HepG2 (cell line): ENCODE measurements around the gene FGF21. TPM values are rescaled to one million over a fixed set of nuclear protein-coding genes. Genes with fewer than 3 reads are reported as not detected.

Experiments used
- CEBPG ChIP-seq: IDR thresholded peaks from 2 replicates; pipeline ENCODE4 v1.6.1; 2016
- FOXK1 ChIP-seq: sonication (generic); formaldehyde crosslinking; IDR thresholded peaks from 2 replicates; pipeline ENCODE4 v1.4.0; 2020; ENCODE audit warnings: low read depth, missing genetic modification reagents, borderline replicate concordance
- HNRNPK ChIP-seq: fragments of 200-400 bp; formaldehyde crosslinking; IDR thresholded peaks from 2 replicates; pipeline ENCODE4 v1.6.1; 2018; ENCODE audit warnings: low read length, low read depth, moderate library complexity, mild to moderate bottlenecking; ENCODE audit not compliant: poor library complexity, severe bottlenecking
- JUND ChIP-seq: sonication (generic); formaldehyde crosslinking; IDR thresholded peaks from 2 replicates; pipeline ENCODE4 v1.8.0; 2022; ENCODE audit warnings: mild to moderate bottlenecking, missing genetic modification reagents
- NFE2 ChIP-seq: sonication (generic); formaldehyde crosslinking; IDR thresholded peaks from 2 replicates; pipeline ENCODE4 v1.4.0; 2020; ENCODE audit warnings: missing genetic modification reagents
- RAD51 ChIP-seq: fragments of 450-650 bp; IDR thresholded peaks from 2 replicates; pipeline ENCODE4 v1.6.1; 2016; ENCODE audit warnings: borderline replicate concordance
- SRSF1 ChIP-seq: fragments of 200-400 bp; formaldehyde crosslinking; optimal IDR thresholded peaks from 2 replicates; pipeline ENCODE3; 2017; ENCODE audit warnings: mild to moderate bottlenecking, low read depth, low read length, moderate library complexity
- TCF12 ChIP-seq, 2 experiments: fragments of 450-650 bp in 1 of 2; sonication (generic) in 1 of 2; formaldehyde crosslinking in 1 of 2; IDR thresholded peaks; 2 replicates each; pipeline versions ENCODE4 v1.6.1 to v1.8.0; 2017 to 2022; ENCODE audit warnings: antibody characterized with exemption in 1 of 2, mild to moderate bottlenecking in 1 of 2, missing genetic modification reagents in 1 of 2, moderate library complexity in 1 of 2
- ZBTB42 ChIP-seq: sonication (generic); formaldehyde crosslinking; IDR thresholded peaks from 2 replicates; pipeline ENCODE4 v1.5.0; 2020; ENCODE audit warnings: mild to moderate bottlenecking, missing genetic modification reagents
- ZNF260 ChIP-seq: sonication (generic); formaldehyde crosslinking; IDR thresholded peaks from 2 replicates; pipeline ENCODE4 v1.4.0; 2020; ENCODE audit warnings: missing genetic modification reagents, low read depth, mild to moderate bottlenecking, borderline replicate concordance
- ZNF282 ChIP-seq: fragments of 450-650 bp; IDR thresholded peaks from 2 replicates; pipeline ENCODE4 v1.6.1; 2018; ENCODE audit not compliant: partially characterized antibody
- ZNF331 ChIP-seq: sonication (generic); formaldehyde crosslinking; IDR thresholded peaks from 2 replicates; pipeline ENCODE4 v1.4.0; 2020; ENCODE audit warnings: missing genetic modification reagents
- ZNF550 ChIP-seq: sonication (generic); formaldehyde crosslinking; IDR thresholded peaks from 2 replicates; pipeline ENCODE4 v1.4.0; 2020; ENCODE audit warnings: mild to moderate bottlenecking, missing genetic modification reagents, borderline replicate concordance
- ZNF557 ChIP-seq: sonication (generic); formaldehyde crosslinking; IDR thresholded peaks from 2 replicates; pipeline ENCODE4 v1.4.0; 2020; ENCODE audit warnings: missing genetic modification reagents
- ZNF737 ChIP-seq: sonication (generic); formaldehyde crosslinking; IDR thresholded peaks from 2 replicates; pipeline ENCODE4 v1.5.0; 2020; ENCODE audit warnings: missing genetic modification reagents, mild to moderate bottlenecking, borderline replicate concordance
- polyA plus RNA-seq, 8 experiments: library from polyadenylated mRNA; depleted of rRNA in 3 of 8; stranded (reverse) in 7 of 8; unstranded in 1 of 8; fragments of >200 nt; fragmentation: Illumina TruSeq in 4 of 8; extraction: Trizol in 4 of 8; gene quantifications; 2 replicates each; pipeline versions ENCODE4 v1.2.1 to v1.2.3, GENCODE V29; 2011 to 2016; ENCODE audit warnings: low read depth in 4 of 8, missing spikeins in 1 of 8, mixed read lengths in 1 of 8; ENCODE audit not compliant: insufficient read depth in 1 of 8
- total RNA-seq, 5 experiments: library from RNA; depleted of rRNA; stranded (reverse); fragments of >200 nt; fragmentation: Illumina TruSeq; extraction: Trizol; gene quantifications; 2 replicates each; pipeline ENCODE4 v1.2.3, GENCODE V29; 2016; ENCODE audit warnings: low read depth in 1 of 5
- TF ChIP-seq, protein P1 (sequence below): sonication (generic); formaldehyde crosslinking; IDR thresholded peaks from 2 replicates; pipeline ENCODE4 v1.9.0; 2021; ENCODE audit warnings: mild to moderate bottlenecking, missing genetic modification reagents
- TF ChIP-seq, protein P2 (sequence below): sonication (generic); formaldehyde crosslinking; IDR thresholded peaks from 2 replicates; pipeline ENCODE4 v1.5.0; 2020; ENCODE audit warnings: missing genetic modification reagents, mild to moderate bottlenecking, borderline replicate concordance
- TF ChIP-seq, protein P3 (sequence below): sonication (generic); formaldehyde crosslinking; IDR thresholded peaks from 2 replicates; pipeline ENCODE4 v1.4.0; 2020; ENCODE audit warnings: mild to moderate bottlenecking, missing genetic modification reagents

Gene FGF21
- total and polyA plus RNA-seq, 2 of the 13 experiments (the other 11 are each of a cell fraction or from before 2014, with no cell fraction given) = 0.17 TPM; not detected in 1

DNA sequence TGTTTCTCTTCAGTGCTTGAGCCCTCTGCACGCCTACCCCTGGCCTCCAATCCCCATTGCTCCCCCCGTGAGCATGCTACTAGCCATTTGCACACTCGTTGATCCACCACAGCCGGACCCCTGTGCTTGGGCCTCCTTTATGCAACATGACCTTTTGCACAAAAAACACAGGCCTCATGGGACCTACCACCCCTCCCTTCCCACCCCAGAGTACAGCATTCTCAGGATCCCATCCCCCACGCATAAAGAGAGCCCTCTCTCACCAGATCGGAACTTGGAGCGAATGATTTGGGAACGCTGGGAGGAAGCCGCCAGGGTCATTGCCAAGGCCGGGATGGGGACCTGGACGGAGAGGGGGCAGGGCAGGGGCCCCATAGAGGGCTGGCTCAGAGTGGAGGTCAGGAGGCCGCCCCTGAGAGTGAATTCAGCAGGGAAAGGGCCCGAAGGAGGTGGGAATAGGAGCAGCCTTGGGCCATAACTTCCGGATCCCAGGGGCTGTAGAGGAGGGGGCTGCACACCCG is 36.6 kb upstream of the FGF21 start (continued):
- TF ChIP-seq, protein P1, sequence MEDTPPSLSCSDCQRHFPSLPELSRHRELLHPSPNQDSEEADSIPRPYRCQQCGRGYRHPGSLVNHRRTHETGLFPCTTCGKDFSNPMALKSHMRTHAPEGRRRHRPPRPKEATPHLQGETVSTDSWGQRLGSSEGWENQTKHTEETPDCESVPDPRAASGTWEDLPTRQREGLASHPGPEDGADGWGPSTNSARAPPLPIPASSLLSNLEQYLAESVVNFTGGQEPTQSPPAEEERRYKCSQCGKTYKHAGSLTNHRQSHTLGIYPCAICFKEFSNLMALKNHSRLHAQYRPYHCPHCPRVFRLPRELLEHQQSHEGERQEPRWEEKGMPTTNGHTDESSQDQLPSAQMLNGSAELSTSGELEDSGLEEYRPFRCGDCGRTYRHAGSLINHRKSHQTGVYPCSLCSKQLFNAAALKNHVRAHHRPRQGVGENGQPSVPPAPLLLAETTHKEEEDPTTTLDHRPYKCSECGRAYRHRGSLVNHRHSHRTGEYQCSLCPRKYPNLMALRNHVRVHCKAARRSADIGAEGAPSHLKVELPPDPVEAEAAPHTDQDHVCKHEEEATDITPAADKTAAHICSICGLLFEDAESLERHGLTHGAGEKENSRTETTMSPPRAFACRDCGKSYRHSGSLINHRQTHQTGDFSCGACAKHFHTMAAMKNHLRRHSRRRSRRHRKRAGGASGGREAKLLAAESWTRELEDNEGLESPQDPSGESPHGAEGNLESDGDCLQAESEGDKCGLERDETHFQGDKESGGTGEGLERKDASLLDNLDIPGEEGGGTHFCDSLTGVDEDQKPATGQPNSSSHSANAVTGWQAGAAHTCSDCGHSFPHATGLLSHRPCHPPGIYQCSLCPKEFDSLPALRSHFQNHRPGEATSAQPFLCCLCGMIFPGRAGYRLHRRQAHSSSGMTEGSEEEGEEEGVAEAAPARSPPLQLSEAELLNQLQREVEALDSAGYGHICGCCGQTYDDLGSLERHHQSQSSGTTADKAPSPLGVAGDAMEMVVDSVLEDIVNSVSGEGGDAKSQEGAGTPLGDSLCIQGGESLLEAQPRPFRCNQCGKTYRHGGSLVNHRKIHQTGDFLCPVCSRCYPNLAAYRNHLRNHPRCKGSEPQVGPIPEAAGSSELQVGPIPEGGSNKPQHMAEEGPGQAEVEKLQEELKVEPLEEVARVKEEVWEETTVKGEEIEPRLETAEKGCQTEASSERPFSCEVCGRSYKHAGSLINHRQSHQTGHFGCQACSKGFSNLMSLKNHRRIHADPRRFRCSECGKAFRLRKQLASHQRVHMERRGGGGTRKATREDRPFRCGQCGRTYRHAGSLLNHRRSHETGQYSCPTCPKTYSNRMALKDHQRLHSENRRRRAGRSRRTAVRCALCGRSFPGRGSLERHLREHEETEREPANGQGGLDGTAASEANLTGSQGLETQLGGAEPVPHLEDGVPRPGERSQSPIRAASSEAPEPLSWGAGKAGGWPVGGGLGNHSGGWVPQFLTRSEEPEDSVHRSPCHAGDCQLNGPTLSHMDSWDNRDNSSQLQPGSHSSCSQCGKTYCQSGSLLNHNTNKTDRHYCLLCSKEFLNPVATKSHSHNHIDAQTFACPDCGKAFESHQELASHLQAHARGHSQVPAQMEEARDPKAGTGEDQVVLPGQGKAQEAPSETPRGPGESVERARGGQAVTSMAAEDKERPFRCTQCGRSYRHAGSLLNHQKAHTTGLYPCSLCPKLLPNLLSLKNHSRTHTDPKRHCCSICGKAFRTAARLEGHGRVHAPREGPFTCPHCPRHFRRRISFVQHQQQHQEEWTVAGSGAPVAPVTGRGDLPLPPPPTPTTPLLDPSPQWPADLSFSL (CRISPR knock-in tag) = no peak
- TF ChIP-seq TCF12 (IDR thresholded peaks at IDR 0.05) = no peak
- TF ChIP-seq TCF12 (CRISPR knock-in tag; IDR thresholded peaks at IDR 0.05) = no peak
- TF ChIP-seq CEBPG (CRISPR knock-in tag) = peak; percentile 28; the same call in 1 of the 2 replicates
- no peak for TF ChIP-seq HNRNPK
- TF ChIP-seq ZNF282 = no peak
- TF ChIP-seq, protein P2, sequence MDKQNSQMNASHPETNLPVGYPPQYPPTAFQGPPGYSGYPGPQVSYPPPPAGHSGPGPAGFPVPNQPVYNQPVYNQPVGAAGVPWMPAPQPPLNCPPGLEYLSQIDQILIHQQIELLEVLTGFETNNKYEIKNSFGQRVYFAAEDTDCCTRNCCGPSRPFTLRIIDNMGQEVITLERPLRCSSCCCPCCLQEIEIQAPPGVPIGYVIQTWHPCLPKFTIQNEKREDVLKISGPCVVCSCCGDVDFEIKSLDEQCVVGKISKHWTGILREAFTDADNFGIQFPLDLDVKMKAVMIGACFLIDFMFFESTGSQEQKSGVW = no peak
- no peak for TF ChIP-seq ZNF550 (CRISPR knock-in tag)
- TF ChIP-seq JUND (CRISPR knock-in tag) = 0 out of 2 replicates have a peak, but pooled peaks have one; percentile 30
- TF ChIP-seq ZNF557 (CRISPR knock-in tag) = no peak
- TF ChIP-seq ZNF260 (CRISPR knock-in tag) = no peak
- no peak; the same call in 1 of the 2 replicates for TF ChIP-seq FOXK1
- TF ChIP-seq ZNF331 = peak; percentile 50
- no peak for TF ChIP-seq RAD51
- TF ChIP-seq, protein P3, sequence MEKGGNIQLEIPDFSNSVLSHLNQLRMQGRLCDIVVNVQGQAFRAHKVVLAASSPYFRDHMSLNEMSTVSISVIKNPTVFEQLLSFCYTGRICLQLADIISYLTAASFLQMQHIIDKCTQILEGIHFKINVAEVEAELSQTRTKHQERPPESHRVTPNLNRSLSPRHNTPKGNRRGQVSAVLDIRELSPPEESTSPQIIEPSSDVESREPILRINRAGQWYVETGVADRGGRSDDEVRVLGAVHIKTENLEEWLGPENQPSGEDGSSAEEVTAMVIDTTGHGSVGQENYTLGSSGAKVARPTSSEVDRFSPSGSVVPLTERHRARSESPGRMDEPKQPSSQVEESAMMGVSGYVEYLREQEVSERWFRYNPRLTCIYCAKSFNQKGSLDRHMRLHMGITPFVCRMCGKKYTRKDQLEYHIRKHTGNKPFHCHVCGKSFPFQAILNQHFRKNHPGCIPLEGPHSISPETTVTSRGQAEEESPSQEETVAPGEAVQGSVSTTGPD (CRISPR knock-in tag) = 0 out of 2 replicates have a peak, but pooled peaks have one; percentile 48
- no peak for TF ChIP-seq ZBTB42 (CRISPR knock-in tag)
- TF ChIP-seq NFE2 (CRISPR knock-in tag) = no peak
- no peak for TF ChIP-seq ZNF737 (CRISPR knock-in tag)
- peak; percentile 21 for TF ChIP-seq SRSF1
